KOPT-K1 (cell line): ENCODE results near the gene HOXC5.
"Not testable (repeated sequence)": the region's sequence is repeated elsewhere in the genome, so short reads cannot be mapped to it uniquely, and the experiment has no call there.

ENCODE experiments used
- H3K27ac ChIP-seq: fragments of 200-600 bp; sonication (generic); 2 replicates; pipeline ENCODE4 v1.5.1; 2016; ENCODE audit warnings: antibody characterized with exemption, mild to moderate bottlenecking, low read depth, low read length; ENCODE audit not compliant: poor library complexity, severe bottlenecking
- H3K36me3 ChIP-seq: fragments of 200-600 bp; sonication (generic); 2 replicates; pipeline ENCODE4 v1.5.1; 2017; ENCODE audit warnings: antibody characterized with exemption, mild to moderate bottlenecking, low read length, moderate library complexity; ENCODE audit not compliant: insufficient read depth
- H3K9me3 ChIP-seq: fragments of 200-600 bp; sonication (generic); 2 replicates; pipeline ENCODE4 v1.5.1; 2017; ENCODE audit warnings: antibody characterized with exemption, low read length, mild to moderate bottlenecking; ENCODE audit not compliant: insufficient read depth, poor library complexity, severe bottlenecking

The HOXC5 gene

GRCh38 chr12:54039417-54040147 lies 6.7 kb downstream of the HOXC5 start:
- Histone ChIP-seq H3K36me3 (no peaks in the 10 kb centered on the region), H3K9me3 (no peaks in the 10 kb centered on the region), H3K27ac (no peak overlapping the region)

GRCh38 chr12:54040148-54040494 lies 7.3 kb downstream of the HOXC5 start:
- Histone ChIP-seq H3K9me3 (no peaks in the 10 kb centered on the region), H3K27ac (no peak overlapping the region), H3K36me3 (no peaks in the 10 kb centered on the region)

- Histone ChIP-seq H3K9me3 (no peaks in the 10 kb centered on the region), H3K27ac (no peak overlapping the region)
Observed at GRCh38 chr12:54040648-54041047, 7.8 kb downstream of the HOXC5 start.

GRCh38 chr12:54041097-54041690 lies 8.3 kb downstream of the HOXC5 start:
- Histone ChIP-seq H3K36me3 (no peaks in the 10 kb centered on the region), H3K27ac (no peak overlapping the region), H3K9me3 (no peaks in the 10 kb centered on the region)

More at GRCh38 chr12:54040648-54041047, 7.8 kb downstream of the HOXC5 start:
- no peaks in the 10 kb centered on the region for H3K36me3 ChIP-seq

- H3K9me3 ChIP-seq, H3K27ac ChIP-seq, H3K36me3 ChIP-seq: not testable (repeated sequence)
Observed at GRCh38 chr12:54042033-54042432, 9.2 kb downstream of the HOXC5 start.

GRCh38 chr12:54042970-54043853 lies 10.4 kb downstream of the HOXC5 start:
- Histone ChIP-seq H3K9me3 (no peaks in the 10 kb centered on the region), H3K36me3 (no peaks in the 10 kb centered on the region), H3K27ac (no peak overlapping the region)

- Histone ChIP-seq H3K9me3 (no peaks in the 10 kb centered on the region), H3K27ac (no peak overlapping the region), H3K36me3 (no peaks in the 10 kb centered on the region)
Observed at GRCh38 chr12:54044425-54045103, 11.7 kb downstream of the HOXC5 start.

GRCh38 chr12:54045401-54045800 lies 12.6 kb downstream of the HOXC5 start:
- no peak overlapping the region for H3K27ac ChIP-seq
- no peaks in the 10 kb centered on the region for H3K36me3 ChIP-seq
- no peaks in the 10 kb centered on the region for H3K9me3 ChIP-seq

GRCh38 chr12:54045868-54046521 lies 13.1 kb downstream of the HOXC5 start:
- Histone ChIP-seq H3K27ac (no peak overlapping the region), H3K9me3 (no peaks in the 10 kb centered on the region)

GRCh38 chr12:54046809-54047159 lies 13.9 kb downstream of the HOXC5 start:
- Histone ChIP-seq H3K27ac (no peak overlapping the region), H3K9me3 (no peaks in the 10 kb centered on the region), H3K36me3 (no peaks in the 10 kb centered on the region)

More at GRCh38 chr12:54045868-54046521, 13.1 kb downstream of the HOXC5 start:
- no peaks in the 10 kb centered on the region for H3K36me3 ChIP-seq

GRCh38 chr12:54047160-54047963 lies 14.5 kb downstream of the HOXC5 start:
- H3K9me3 ChIP-seq: no peaks in the 10 kb centered on the region
- H3K36me3 ChIP-seq: no peaks in the 10 kb centered on the region
- H3K27ac ChIP-seq: no peak overlapping the region

GRCh38 chr12:54047964-54048303 lies 15.1 kb downstream of the HOXC5 start:
- Histone ChIP-seq H3K36me3 (no peaks in the 10 kb centered on the region), H3K9me3 (no peaks in the 10 kb centered on the region), H3K27ac (no peak overlapping the region)

- Histone ChIP-seq H3K36me3 (no peaks in the 10 kb centered on the region), H3K27ac (no peak overlapping the region), H3K9me3 (no peaks in the 10 kb centered on the region)
Observed at GRCh38 chr12:54048406-54049093, 15.7 kb downstream of the HOXC5 start.

- Histone ChIP-seq H3K36me3 (no peaks in the 10 kb centered on the region), H3K27ac (no peak overlapping the region), H3K9me3 (no peaks in the 10 kb centered on the region)
Observed at GRCh38 chr12:54049108-54049507, 16.3 kb downstream of the HOXC5 start.
